Mammary epithelial cell (primary cell): ENCODE results near the gene TRANK1.

Experiments
- EZH2 ChIP-seq: IDR thresholded peaks from 2 replicates; pipeline ENCODE4 v1.6.1; 2012; ENCODE audit warnings: low read length, inconsistent platforms, borderline replicate concordance
- TF ChIP-seq, protein P1 (sequence below), 2 donors: IDR thresholded peaks in 1 of 2; conservative IDR thresholded peaks in 1 of 2; 2 replicates each; pipeline ENCODE4 v1.5.1; 2011 to 2012; ENCODE audit warnings: inconsistent platforms in 2 of 2, low read length in 2 of 2, mild to moderate bottlenecking in 2 of 2, control low read depth in 1 of 2, low read depth in 1 of 2; ENCODE audit not compliant: insufficient read depth in 1 of 2; ENCODE audit errors: extremely low read depth in 1 of 2

DNA sequence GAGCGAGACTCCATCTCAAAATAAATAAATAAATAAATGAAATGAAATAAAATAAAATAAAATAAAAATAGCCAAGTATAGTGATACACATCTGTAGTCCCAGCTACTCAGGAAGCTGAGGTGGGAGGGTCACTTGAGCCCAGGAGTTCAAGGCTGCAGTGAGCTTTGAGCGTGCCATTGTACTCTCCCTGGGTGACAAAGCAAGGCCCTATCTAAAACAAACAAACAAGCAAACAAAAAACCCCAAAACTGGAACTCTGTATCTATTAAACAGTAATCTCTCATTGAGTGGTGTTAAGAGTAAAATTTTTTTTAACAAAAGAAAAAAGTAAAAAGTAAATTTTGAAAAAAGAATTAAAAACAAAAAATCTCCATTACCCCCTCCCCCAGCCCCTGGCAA is 27.3 kb upstream of the TRANK1 start:
- TF ChIP-seq, protein P1, sequence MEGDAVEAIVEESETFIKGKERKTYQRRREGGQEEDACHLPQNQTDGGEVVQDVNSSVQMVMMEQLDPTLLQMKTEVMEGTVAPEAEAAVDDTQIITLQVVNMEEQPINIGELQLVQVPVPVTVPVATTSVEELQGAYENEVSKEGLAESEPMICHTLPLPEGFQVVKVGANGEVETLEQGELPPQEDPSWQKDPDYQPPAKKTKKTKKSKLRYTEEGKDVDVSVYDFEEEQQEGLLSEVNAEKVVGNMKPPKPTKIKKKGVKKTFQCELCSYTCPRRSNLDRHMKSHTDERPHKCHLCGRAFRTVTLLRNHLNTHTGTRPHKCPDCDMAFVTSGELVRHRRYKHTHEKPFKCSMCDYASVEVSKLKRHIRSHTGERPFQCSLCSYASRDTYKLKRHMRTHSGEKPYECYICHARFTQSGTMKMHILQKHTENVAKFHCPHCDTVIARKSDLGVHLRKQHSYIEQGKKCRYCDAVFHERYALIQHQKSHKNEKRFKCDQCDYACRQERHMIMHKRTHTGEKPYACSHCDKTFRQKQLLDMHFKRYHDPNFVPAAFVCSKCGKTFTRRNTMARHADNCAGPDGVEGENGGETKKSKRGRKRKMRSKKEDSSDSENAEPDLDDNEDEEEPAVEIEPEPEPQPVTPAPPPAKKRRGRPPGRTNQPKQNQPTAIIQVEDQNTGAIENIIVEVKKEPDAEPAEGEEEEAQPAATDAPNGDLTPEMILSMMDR (conservative IDR thresholded peaks at IDR 0.05 in 1 of 2, IDR thresholded peaks at IDR 0.05 in 1 of 2; ENCODE audit: extremely low read depth in 1 of 2, insufficient read depth in 1 of 2, low read depth in 1 of 2, low read length in 2 of 2), result no peak
- no peak for TF ChIP-seq EZH2
